ENCODE measurements around the gene RBM20. TPM values are rescaled to one million over a fixed set of nuclear protein-coding genes. Genes with fewer than 3 reads are reported as not detected.
"Not testable (repeated sequence)": the region's sequence is repeated elsewhere in the genome, so short reads cannot be mapped to it uniquely, and the experiment has no call there.

RBM20 gene
- total and polyA plus RNA-seq, 2 of the 13 experiments (the other 11 are each of a cell fraction or from before 2014, with no cell fraction given) = 0.02 to 0.22 TPM

GRCh38 chr10:110638319-110638718 is 5.8 kb upstream of the RBM20 start:
- TF ChIP-seq ZNF484 (CRISPR knock-in tag; IDR thresholded peaks at IDR 0.05; ENCODE audit: borderline replicate concordance, low read depth) (no peak), ZNF879 (CRISPR knock-in tag; IDR thresholded peaks at IDR 0.05) (no peak), ZBTB34 (CRISPR knock-in tag; IDR thresholded peaks at IDR 0.05) (no peak), ZNF205 (CRISPR knock-in tag; IDR thresholded peaks at IDR 0.05) (no peak), TOPORS (CRISPR knock-in tag; IDR thresholded peaks at IDR 0.05) (no peak), THYN1 (CRISPR knock-in tag; IDR thresholded peaks at IDR 0.05; ENCODE audit: borderline replicate concordance, low read depth) (no peak), AGO2 (optimal IDR thresholded peaks at IDR 0.05; ENCODE audit: low read depth, low read length) (no peak), PHF5A (CRISPR knock-in tag; IDR thresholded peaks at IDR 0.05; ENCODE audit: low read depth, unreplicated experiment) (no peak), ZNF282 (IDR thresholded peaks at IDR 0.05; ENCODE audit: partially characterized antibody) (no peak), ZNF572 (CRISPR knock-in tag; IDR thresholded peaks at IDR 0.05) (no peak), DRAP1 (CRISPR knock-in tag; IDR thresholded peaks at IDR 0.05) (no peak), ZNF263 (CRISPR knock-in tag; IDR thresholded peaks at IDR 0.05) (no peak), HDAC2 (CRISPR knock-in tag; IDR thresholded peaks at IDR 0.05) (no peak)

GRCh38 chr10:110639046-110639445 is 5.1 kb upstream of the RBM20 start:
- in situ Hi-C loops (cut with HindIII; ENCODE audit: extremely low pct_ligation_motif_present, low pct_unique_long_range_greater_than_20kb); H2AFZ ChIP-seq (ENCODE audit: low read length); POLR2A ChIA-PET; DNase-seq (ENCODE audit: low spot score); BruUV-seq (replicated peaks); intact Hi-C loops (cut with micrococcal nuclease; ENCODE audit: unreplicated experiment); H3K27ac ChIP-seq (ENCODE audit: extremely low read length, insufficient read depth, low read length); H3K9me3 ChIP-seq (ENCODE audit: low read length); FAIRE-seq; ATAC-seq; CTCF ChIA-PET (ENCODE audit: low intra/inter-chr PET ratio, low total read pairs); H4K20me1 ChIP-seq (ENCODE audit: insufficient read depth, low read length); H3K36me3 ChIP-seq (replicated peaks in 1 of 2; ENCODE audit: control insufficient read depth in 1 of 2, insufficient read depth in 2 of 2, low read length in 2 of 2); H3K4me3 ChIP-seq (replicated peaks in 1 of 3; ENCODE audit: insufficient read depth in 1 of 3, low read depth in 2 of 3, low read length in 3 of 3); H3K79me2 ChIP-seq (ENCODE audit: insufficient read depth, low read length); H3K9ac ChIP-seq (ENCODE audit: insufficient read depth, low read depth, low read length); H3K4me2 ChIP-seq (ENCODE audit: low read depth, low read length): not testable (repeated sequence)
- WGBS (ENCODE audit: low lambda C conversion rate) = 79% methylated on average over 6 of the region's 6 CpGs
- peaks cover 0 to 36% of the 10 kb centered on the region in 2 experiments; a peak in 4 of 5 replicates for H3K27me3 ChIP-seq (ENCODE audit: control insufficient read depth in 1 of 2, insufficient read depth in 2 of 2, low read length in 2 of 2)
- peaks cover 15% of the 10 kb centered on the region for H3K4me1 ChIP-seq (ENCODE audit: insufficient read depth, low read length)

More at GRCh38 chr10:110638319-110638718, 5.8 kb upstream of the RBM20 start:
- H2AFZ ChIP-seq (ENCODE audit: low read length) = no peak overlapping the region
- ChIA-PET CTCF (ENCODE audit: low intra/inter-chr PET ratio, low total read pairs) (no interaction called here), POLR2A (no interaction called here)
- no peaks in the 10 kb centered on the region for H3K9me3 ChIP-seq (ENCODE audit: low read length)
- 3% methylated on average over 3 of the region's 3 CpGs for WGBS (ENCODE audit: low lambda C conversion rate)
- intact Hi-C loops (cut with micrococcal nuclease; ENCODE audit: unreplicated experiment) (no loop called here), in situ Hi-C loops (cut with HindIII; ENCODE audit: extremely low pct_ligation_motif_present, low pct_unique_long_range_greater_than_20kb) (no loop called here)
- no peak overlapping the region for H3K27ac ChIP-seq (ENCODE audit: extremely low read length, insufficient read depth, low read length)
- BruUV-seq (replicated peaks) = no TSS peak
- H3K4me2 ChIP-seq (ENCODE audit: low read depth, low read length) = no peak overlapping the region
- H3K79me2 ChIP-seq (ENCODE audit: insufficient read depth, low read length) = no peaks in the 10 kb centered on the region
- no peak overlapping the region for H3K4me3 ChIP-seq (replicated peaks in 1 of 3; ENCODE audit: insufficient read depth in 1 of 3, low read depth in 2 of 3, low read length in 3 of 3)
- no peak for ATAC-seq
- peaks cover 9% of the 10 kb centered on the region for H3K4me1 ChIP-seq (ENCODE audit: insufficient read depth, low read length)
- peaks cover 0 to 28% of the 10 kb centered on the region in 2 experiments; a peak in 3 of 5 replicates for H3K27me3 ChIP-seq (ENCODE audit: control insufficient read depth in 1 of 2, insufficient read depth in 2 of 2, low read length in 2 of 2)
- H3K9ac ChIP-seq (ENCODE audit: insufficient read depth, low read depth, low read length) = no peak overlapping the region
- no peak for FAIRE-seq
- no peak for DNase-seq (ENCODE audit: low spot score)
- H3K36me3 ChIP-seq (replicated peaks in 1 of 2; ENCODE audit: control insufficient read depth in 1 of 2, insufficient read depth in 2 of 2, low read length in 2 of 2) = no peaks in the 10 kb centered on the region
- H4K20me1 ChIP-seq (ENCODE audit: insufficient read depth, low read length) = no peaks in the 10 kb centered on the region
